Tongue (tissue), 2 donors: ENCODE results near the gene AGXT. TPM values are rescaled to one million over a fixed set of nuclear protein-coding genes. Genes with fewer than 3 reads are reported as not detected.
A peak's percentile ranks its signal among the peaks of the same experiment; 100 is the strongest.

Experiments
- DNase-seq: peaks from one replicate; pipeline ENCODE4 v3.0.0-alpha.2; 2015
- total RNA-seq: library from RNA; depleted of rRNA; stranded (reverse); fragments of >200 nt; gene quantifications from one replicate; pipeline ENCODE4 v1.2.3, GENCODE V29; 2014

AGXT gene
- total RNA-seq: not detected

- no peak for DNase-seq
These were observed at the start of gene AGXT for GRCh38 chr2:240868286-240869108. AGXT (plus strand) TSS chr2:240868824; CDS start chr2:240868866, 42 bp downstream.

GRCh38 chr2:240819126-240819857 is 49.3 kb upstream of the AGXT start:
- DNase-seq: peak; percentile 57

GRCh38 chr2:240819858-240820606 is 48.6 kb upstream of the AGXT start, which contains the start of gene KIF1A:
KIF1A (minus strand) TSS chr2:240820219; CDS start chr2:240797752, 22,467 bp downstream.
- DNase-seq: peak; percentile 83

GRCh38 chr2:240820607-240821428 is 47.8 kb upstream of the AGXT start:
- DNase-seq: no peak

- no peak for DNase-seq
These were observed 47.2 kb upstream of the AGXT start for GRCh38 chr2:240821429-240821778.

GRCh38 chr2:240822280-240822847 is 46.3 kb upstream of the AGXT start:
- DNase-seq: no peak

GRCh38 chr2:240823449-240824336 is 44.9 kb upstream of the AGXT start:
- no peak for DNase-seq

GRCh38 chr2:240825476-240825875 is 43.1 kb upstream of the AGXT start:
- DNase-seq: no peak

- no peak for DNase-seq
These were observed 36.9 kb upstream of the AGXT start for GRCh38 chr2:240831594-240832204.

- peak; percentile 91 for DNase-seq
These were observed 36.4 kb upstream of the AGXT start for GRCh38 chr2:240832205-240832727.

- no peak for DNase-seq
These were observed 35.6 kb upstream of the AGXT start for GRCh38 chr2:240832921-240833494.

GRCh38 chr2:240833724-240834285 is 34.8 kb upstream of the AGXT start:
- DNase-seq: no peak

GRCh38 chr2:240834377-240834975 is 34.1 kb upstream of the AGXT start:
- no peak for DNase-seq

- DNase-seq: no peak
These were observed 33.1 kb upstream of the AGXT start for GRCh38 chr2:240835528-240835927.

- DNase-seq: peak; percentile 76
These were observed 31.7 kb upstream of the AGXT start for GRCh38 chr2:240836781-240837467.

GRCh38 chr2:240837621-240838020 is 31.0 kb upstream of the AGXT start:
- DNase-seq: no peak
